ENCODE results near the gene DPAGT1. TPM values are rescaled to one million over a fixed set of nuclear protein-coding genes. Genes with fewer than 3 reads are reported as not detected.

Gene DPAGT1
- total RNA-seq, 6 donors from 2014 or later, result 18.6 to 43.9 (median 28.3) TPM

DNA sequence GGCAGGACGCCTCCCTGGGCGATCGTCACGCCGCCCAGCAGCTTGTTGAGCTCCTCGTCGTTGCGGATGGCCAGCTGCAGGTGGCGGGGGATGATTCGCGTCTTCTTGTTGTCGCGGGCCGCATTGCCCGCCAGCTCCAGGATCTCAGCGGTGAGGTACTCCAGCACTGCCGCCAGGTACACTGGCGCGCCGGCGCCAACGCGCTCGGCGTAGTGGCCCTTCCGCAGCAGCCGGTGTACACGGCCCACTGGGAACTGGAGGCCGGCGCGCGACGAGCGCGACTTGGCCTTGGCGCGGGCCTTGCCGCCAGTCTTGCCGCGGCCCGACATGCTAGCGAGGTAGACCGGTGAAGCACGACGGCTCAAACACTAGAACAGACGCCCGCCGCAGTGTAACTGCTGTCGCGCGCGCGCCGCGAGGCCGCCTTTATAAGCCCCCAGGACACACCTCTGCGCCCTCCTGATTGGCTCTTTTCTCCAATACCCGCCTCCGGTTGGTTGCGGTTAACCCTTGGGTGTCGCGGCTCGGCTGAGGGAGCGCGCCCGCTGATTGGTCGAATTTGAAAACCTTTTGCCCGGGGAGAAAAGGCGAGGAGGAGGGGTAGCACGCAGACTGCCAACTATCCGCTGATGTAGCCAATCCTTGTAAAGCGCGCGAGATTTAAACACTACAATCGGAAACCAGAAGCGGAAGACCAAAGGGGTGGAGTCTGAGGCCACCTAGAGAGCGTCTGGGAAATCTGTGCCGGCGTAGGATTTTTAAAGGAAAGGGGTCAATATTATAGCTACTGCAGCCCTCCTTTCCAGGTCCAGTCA, 6.4 kb downstream of the DPAGT1 start:
- H3K27me3 ChIP-seq, result no peaks in the 10 kb centered on the region
- ATAC-seq (ENCODE audit: low FRiP score in 2 of 2), result peak; percentile 97
- no peaks in the 10 kb centered on the region for H3K9me3 ChIP-seq
- TF ChIP-seq, protein P1, sequence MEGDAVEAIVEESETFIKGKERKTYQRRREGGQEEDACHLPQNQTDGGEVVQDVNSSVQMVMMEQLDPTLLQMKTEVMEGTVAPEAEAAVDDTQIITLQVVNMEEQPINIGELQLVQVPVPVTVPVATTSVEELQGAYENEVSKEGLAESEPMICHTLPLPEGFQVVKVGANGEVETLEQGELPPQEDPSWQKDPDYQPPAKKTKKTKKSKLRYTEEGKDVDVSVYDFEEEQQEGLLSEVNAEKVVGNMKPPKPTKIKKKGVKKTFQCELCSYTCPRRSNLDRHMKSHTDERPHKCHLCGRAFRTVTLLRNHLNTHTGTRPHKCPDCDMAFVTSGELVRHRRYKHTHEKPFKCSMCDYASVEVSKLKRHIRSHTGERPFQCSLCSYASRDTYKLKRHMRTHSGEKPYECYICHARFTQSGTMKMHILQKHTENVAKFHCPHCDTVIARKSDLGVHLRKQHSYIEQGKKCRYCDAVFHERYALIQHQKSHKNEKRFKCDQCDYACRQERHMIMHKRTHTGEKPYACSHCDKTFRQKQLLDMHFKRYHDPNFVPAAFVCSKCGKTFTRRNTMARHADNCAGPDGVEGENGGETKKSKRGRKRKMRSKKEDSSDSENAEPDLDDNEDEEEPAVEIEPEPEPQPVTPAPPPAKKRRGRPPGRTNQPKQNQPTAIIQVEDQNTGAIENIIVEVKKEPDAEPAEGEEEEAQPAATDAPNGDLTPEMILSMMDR (IDR thresholded peaks at IDR 0.05), result peak in 5 of 6 experiments; percentile 12 to 88 (median 54)
- TF ChIP-seq EP300 (IDR thresholded peaks at IDR 0.05), result peak in 1 of 4 donors; percentile 77
- peak; percentile 95 to 100 for TF ChIP-seq POLR2AphosphoS5 (IDR thresholded peaks at IDR 0.05)
- peak; percentile 88 to 100 (median 99) for TF ChIP-seq POLR2A (IDR thresholded peaks at IDR 0.05)
- H3K36me3 ChIP-seq, result peaks cover 3 to 37% (median 9%) of the 10 kb centered on the region in 4 donors
- H3K4me3 ChIP-seq, result peak overlapping the region; percentile 68 to 98 (median 83)
- H3K4me1 ChIP-seq, result peaks cover 26 to 31% (median 30%) of the 10 kb centered on the region in 4 donors
- H3K27ac ChIP-seq, result peak overlapping the region; percentile 90 to 96 (median 94)
- peak; percentile 99 for DNase-seq
- 1% methylated on average over 20 to 36 of the region's 79 CpGs for WGBS, 2 donors

DNA sequence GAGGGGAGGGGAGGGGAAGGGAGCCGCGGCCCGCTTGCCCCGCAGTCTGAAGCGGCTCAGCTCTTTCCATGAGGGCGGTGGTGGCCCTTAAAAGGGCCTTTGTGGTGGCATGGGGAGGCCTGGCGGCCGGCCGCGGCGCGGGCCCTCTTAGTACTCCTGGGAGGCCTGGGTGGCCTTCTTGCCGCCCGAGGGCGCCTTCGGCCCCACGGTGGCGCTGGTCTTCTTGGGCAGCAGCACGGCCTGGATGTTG, 6.9 kb downstream of the DPAGT1 start:
- ATAC-seq (ENCODE audit: low FRiP score in 2 of 2), result peak; percentile 90 to 91

DNA sequence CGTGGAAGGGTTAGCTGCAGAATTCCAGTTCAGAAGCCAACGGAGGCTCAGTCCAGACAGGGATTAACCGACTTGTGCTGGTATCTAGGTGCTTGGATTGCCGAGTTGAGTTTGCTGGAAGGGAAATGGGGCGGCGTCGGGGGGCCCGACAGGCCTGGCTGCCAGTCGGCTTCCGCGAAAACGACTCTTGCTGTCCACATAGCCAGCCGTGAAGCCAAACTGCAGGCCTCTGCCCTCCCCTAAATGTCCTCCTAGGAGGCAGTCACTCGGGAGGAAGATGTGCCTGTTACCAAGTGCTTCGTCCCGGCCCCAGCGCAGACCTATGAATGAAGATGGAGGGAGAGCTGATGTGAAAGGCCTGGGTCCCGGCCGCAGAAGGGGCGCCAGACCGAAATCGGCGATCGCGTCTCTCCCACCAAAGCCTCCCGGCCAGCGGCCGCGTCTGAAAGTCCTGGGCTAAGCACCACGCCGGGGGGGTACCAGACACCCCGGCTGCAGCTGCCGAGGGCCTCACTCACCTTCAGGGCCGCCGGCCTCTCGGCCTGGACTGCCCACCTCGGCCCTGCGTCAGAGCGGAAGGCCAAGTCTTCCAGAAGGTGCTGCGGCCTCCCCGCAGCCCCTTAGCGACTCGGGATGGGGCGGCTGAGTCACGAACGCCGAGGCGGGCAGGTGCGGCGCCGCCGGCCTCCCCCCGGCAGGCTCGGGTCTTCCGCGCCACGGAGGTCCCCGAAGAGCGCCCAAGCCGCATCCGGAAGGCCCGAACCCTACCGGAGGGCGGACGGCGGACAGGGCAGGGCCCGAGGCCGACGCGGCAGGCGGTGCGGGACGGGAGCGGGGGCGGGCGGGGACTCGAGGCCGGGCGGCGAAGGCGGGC, 7.5 kb downstream of the DPAGT1 start:
- Histone ChIP-seq H3K4me3 (peak overlapping the region; percentile 68 to 98 (median 83)), H3K4me1 (peaks cover 24 to 26% (median 26%) of the 10 kb centered on the region in 4 donors), H3K9me3 (no peaks in the 10 kb centered on the region), H3K27ac (peak overlapping the region; percentile 90 to 96 (median 94)), H3K27me3 (no peaks in the 10 kb centered on the region), H3K36me3 (peaks cover 3 to 37% (median 9%) of the 10 kb centered on the region in 4 donors)
- TF ChIP-seq POLR2A (IDR thresholded peaks at IDR 0.05) (peak in 2 of 4 donors; percentile 22 to 28), EP300 (IDR thresholded peaks at IDR 0.05) (no peak), POLR2AphosphoS5 (IDR thresholded peaks at IDR 0.05) (no peak)
- DNase-seq (peak in 1 of 2 donors; percentile 48), ATAC-seq (ENCODE audit: low FRiP score in 2 of 2) (peak; percentile 1 to 62)
- WGBS, 2 donors, result 1 to 2% methylated on average over 25 to 26 of the region's 81 CpGs

More for the DNA sequence above, 6.9 kb downstream of the DPAGT1 start:
- DNase-seq, result peak; percentile 93 to 96
- TF ChIP-seq EP300 (IDR thresholded peaks at IDR 0.05) (no peak), POLR2AphosphoS5 (IDR thresholded peaks at IDR 0.05) (no peak), POLR2A (IDR thresholded peaks at IDR 0.05) (no peak)
- TF ChIP-seq, protein P1 (IDR thresholded peaks at IDR 0.05), result peak in 5 of 6 experiments; percentile 63 to 88 (median 84)
- peaks cover 3 to 37% (median 9%) of the 10 kb centered on the region in 4 donors for H3K36me3 ChIP-seq
- 0% methylated on average over 2 of the region's 19 CpGs; no CpG with 5 or more reads in 1 of the 2 donors for WGBS, 2 donors
- H3K4me3 ChIP-seq, result peak overlapping the region; percentile 68 to 98 (median 83)
- H3K9me3 ChIP-seq, result no peaks in the 10 kb centered on the region
- H3K27me3 ChIP-seq, result no peaks in the 10 kb centered on the region
- H3K4me1 ChIP-seq, result peaks cover 24 to 26% (median 26%) of the 10 kb centered on the region in 4 donors
- H3K27ac ChIP-seq, result peak overlapping the region; percentile 90 to 96 (median 94)

DNA sequence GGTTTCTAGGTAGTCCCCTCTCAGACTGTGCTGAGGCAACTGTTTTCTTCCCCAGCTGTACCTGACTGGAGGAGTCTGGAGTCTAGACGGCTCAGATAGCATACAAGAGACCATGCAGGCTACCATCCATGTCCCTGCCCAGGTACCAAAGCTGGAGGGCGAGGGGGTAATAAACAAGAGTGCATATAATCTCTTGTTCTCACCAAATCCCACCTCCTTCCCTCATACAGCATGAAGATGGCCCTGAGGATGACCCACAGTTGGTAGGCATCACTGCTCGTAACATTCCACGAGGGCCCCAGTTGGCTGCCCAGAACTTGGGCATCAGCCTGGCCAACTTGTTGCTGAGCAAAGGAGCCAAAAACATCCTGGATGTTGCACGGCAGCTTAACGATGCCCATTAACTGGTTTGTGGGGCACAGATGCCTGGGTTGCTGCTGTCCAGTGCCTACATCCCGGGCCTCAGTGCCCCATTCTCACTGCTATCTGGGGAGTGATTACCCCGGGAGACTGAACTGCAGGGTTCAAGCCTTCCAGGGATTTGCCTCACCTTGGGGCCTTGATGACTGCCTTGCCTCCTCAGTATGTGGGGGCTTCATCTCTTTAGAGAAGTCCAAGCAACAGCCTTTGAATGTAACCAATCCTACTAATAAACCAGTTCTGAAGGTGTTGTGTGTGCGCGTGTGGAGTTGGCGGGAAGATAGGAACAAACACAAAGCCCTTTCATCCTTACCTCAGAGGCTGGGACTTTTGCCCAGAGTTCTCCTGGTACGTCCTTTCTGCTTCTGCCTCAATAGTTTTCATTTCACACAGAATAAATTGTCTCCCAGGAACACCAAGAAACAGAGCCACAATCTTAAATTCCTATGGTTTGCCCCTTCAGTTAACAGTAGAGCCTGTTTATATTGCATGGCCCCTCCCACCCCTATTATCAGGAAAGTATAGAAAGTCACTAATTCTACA, 8.5 kb downstream of the DPAGT1 start:
- Histone ChIP-seq H3K4me1 (peaks cover 24 to 26% (median 26%) of the 10 kb centered on the region in 4 donors), H3K9me3 (no peaks in the 10 kb centered on the region), H3K4me3 (peak overlapping the region in 3 of 4 donors; percentile 68 to 98 (median 74)), H3K27me3 (no peaks in the 10 kb centered on the region), H3K27ac (peak overlapping the region in 2 of 4 donors; percentile 95 to 96), H3K36me3 (peaks cover 3 to 32% (median 9%) of the 10 kb centered on the region in 4 donors)
- TF ChIP-seq POLR2A (IDR thresholded peaks at IDR 0.05) (no peak), POLR2AphosphoS5 (IDR thresholded peaks at IDR 0.05) (no peak), EP300 (IDR thresholded peaks at IDR 0.05) (no peak)
- TF ChIP-seq, protein P1 (IDR thresholded peaks at IDR 0.05), result no peak
- WGBS, 2 donors, result 52 to 64% methylated on average over 8 to 12 of the region's 12 CpGs
- no peak for DNase-seq
- no peak for ATAC-seq (ENCODE audit: low FRiP score in 2 of 2)
